ENCODE measurements around the gene SYF2. TPM values are rescaled to one million over a fixed set of nuclear protein-coding genes. Genes with fewer than 3 reads are reported as not detected.
A peak's percentile ranks its signal among the peaks of the same experiment; 100 is the strongest.
"Not testable (repeated sequence)": the region's sequence is repeated elsewhere in the genome, so short reads cannot be mapped to it uniquely, and the experiment has no call there.

SYF2 gene
- total RNA-seq, 2 donors from 2014 or later, result 46.3 to 49.8 TPM

- ATAC-seq, result no peak
- intact Hi-C loops (cut with DNase I, micrococcal nuclease), result no loop called here
- DNase-seq, result no peak
These were observed 15.8 kb upstream of the SYF2 start for GRCh38 chr1:25247829-25248754.

DNA sequence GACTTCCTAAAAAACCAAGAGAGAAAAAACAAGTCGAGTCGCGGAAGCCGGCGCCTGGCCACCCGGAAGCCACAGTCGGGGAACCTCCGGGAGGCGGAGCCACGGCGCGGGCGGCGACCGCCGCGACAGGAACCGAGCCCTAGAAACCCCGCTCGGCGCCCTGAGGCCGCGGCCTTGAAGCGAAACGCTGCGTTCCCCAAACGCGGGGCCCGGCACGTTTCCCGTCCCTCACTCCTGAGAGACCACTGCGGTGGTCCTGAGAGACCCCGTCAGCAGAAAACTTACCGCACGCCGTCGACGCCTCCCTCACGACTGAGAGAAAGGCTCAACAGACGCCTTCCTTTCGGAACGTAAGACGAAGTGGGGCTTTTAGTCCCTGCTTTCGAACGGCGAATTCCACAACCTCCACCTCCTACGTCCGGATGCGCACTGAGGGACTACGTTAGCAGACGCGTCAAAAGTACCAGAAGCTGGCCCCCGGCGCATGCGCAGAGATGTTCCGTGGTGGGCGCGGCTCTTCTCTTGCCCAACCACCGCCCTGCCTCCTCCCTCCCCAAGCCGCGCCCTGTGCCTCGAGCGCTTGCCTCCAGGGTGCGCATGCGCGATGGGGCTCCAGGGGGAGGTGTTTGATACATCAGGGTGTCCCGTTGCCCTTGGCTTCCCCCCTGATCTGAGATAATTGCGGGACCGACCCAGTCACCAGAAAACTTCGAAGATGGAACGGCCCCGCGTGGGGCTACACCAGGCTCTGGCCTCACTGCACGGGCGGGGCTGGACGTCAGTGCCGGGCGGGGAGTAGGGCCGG lies 14.9 kb upstream of the SYF2 start, which contains the start of gene RSRP1:
Gene RSRP1, minus strand, starts transcription at position 431 of the 805 bp plus-strand sequence. CDS start 491 bp downstream, outside the sequence.
- intact Hi-C loops (cut with DNase I, micrococcal nuclease), result no loop called here
- ATAC-seq (peak; percentile 84), DNase-seq (peak; percentile 99 to 100)

DNA sequence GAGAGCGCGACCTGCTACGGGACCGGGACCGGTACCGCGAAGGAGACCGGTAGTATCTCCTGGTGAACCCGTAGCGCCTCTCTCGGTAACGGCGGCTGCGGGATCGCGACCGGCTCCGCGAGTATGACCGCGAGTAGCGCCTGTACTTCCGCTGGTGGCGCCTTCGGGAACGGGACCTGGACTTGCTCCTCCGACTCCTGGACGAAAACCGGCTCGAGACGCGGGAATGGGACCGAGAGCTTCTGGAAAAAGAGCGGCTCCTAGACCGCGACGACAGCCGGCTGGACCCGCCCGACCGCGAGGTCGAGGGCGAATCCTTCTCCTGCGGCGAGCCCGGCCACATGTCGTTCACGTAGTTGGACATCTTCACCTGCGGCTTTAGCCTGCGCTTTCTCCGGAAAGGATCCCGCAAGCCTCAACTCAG lies 14.3 kb upstream of the SYF2 start:
- ATAC-seq (peak; percentile 13), DNase-seq (peak in 1 of 2 donors; percentile 64)
- intact Hi-C loops (cut with DNase I, micrococcal nuclease), result no loop called here

- peak; percentile 44 to 58 for DNase-seq
- peak; percentile 56 for ATAC-seq
- intact Hi-C loops (cut with DNase I, micrococcal nuclease), result no loop called here
These were observed 13.7 kb upstream of the SYF2 start for GRCh38 chr1:25245809-25246599.

- DNase-seq (no peak), ATAC-seq (no peak)
- intact Hi-C loops (cut with DNase I, micrococcal nuclease), result no loop called here
These were observed 13.1 kb upstream of the SYF2 start for GRCh38 chr1:25245393-25245792.

DNA sequence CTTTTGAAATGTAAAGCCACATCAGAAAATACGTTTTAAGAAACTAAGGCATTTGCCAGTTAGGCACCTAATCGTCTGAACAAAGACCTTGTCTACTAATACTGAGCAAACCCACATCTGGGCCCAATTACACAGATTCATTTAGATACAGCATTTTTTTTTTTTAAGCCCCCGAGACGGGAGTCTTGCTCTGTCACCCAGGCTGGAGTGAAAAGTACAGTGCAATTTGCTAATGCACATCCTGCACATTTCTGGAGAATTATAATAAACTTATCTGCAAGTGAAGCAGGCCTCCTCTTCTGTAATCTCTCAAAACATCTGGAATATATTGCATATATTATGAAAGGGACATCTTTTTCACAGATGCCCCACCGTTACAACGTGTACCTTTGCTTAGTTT lies 11.6 kb upstream of the SYF2 start:
- intact Hi-C loops (cut with DNase I, micrococcal nuclease), result no loop called here
- no peak for DNase-seq
- no peak for ATAC-seq

GRCh38 chr1:25239681-25240541 lies 7.6 kb upstream of the SYF2 start:
- intact Hi-C loops (cut with DNase I, micrococcal nuclease), result no loop called here
- DNase-seq (peak; percentile 91 to 96), ATAC-seq (peak; percentile 89)

- ATAC-seq, result no peak
- intact Hi-C loops (cut with DNase I, micrococcal nuclease), result no loop called here
- no peak for DNase-seq
These were observed 5.7 kb upstream of the SYF2 start for GRCh38 chr1:25238046-25238445.

- intact Hi-C loops (cut with DNase I, micrococcal nuclease); DNase-seq; ATAC-seq: not testable (repeated sequence)
These were observed 4.0 kb upstream of the SYF2 start for GRCh38 chr1:25236261-25236660.

- DNase-seq; ATAC-seq; intact Hi-C loops (cut with DNase I, micrococcal nuclease): not testable (repeated sequence)
These were observed 3.1 kb upstream of the SYF2 start for GRCh38 chr1:25235411-25235810.

GRCh38 chr1:25232866-25233784 lies 823 bp upstream of the SYF2 start:
- intact Hi-C loops (cut with DNase I, micrococcal nuclease), result no loop called here
- ATAC-seq, result peak; percentile 93
- DNase-seq, result peak; percentile 87 to 95

- DNase-seq, result no peak
- ATAC-seq, result no peak
- intact Hi-C loops (cut with DNase I, micrococcal nuclease), result loop anchor here in 1 of 2 donors (5.0 kb wide), 1 partner anchor 571 kb away; no protein-coding TSS in a partner anchor
These were observed 8.8 kb downstream of the SYF2 start for GRCh38 chr1:25223471-25223870.

- intact Hi-C loops (cut with DNase I, micrococcal nuclease), result loop anchor here in 1 of 2 donors (5.0 kb wide), 1 partner anchor 570 kb away; no protein-coding TSS in a partner anchor
- no peak for DNase-seq
These were observed 9.7 kb downstream of the SYF2 start for GRCh38 chr1:25222606-25223005.

DNA sequence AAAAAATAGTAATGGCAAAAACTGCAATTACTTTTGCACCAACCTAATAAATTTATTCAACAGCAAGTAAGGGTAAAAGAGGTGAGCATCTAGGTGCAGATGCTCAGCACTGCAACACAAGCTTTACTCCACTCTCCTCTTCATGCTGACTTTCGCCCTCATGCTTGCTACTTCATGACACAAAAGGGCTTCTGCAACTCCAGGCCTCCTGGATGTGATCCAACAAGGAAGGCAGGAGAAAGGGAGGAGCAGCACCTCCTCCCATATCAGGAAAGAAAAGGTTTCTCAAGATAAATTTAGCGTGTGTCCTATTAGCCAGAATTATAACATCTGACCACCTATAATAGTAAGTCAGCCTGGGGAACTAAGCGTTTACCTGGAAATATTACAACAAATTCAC lies 11.6 kb downstream of the SYF2 start:
- intact Hi-C loops (cut with DNase I, micrococcal nuclease), result loop anchor here in 1 of 2 donors (5.0 kb wide), 1 partner anchor 568 kb away; no protein-coding TSS in a partner anchor
- ATAC-seq, result peak; percentile 89
- DNase-seq, result peak in 1 of 2 donors; percentile 42

More at GRCh38 chr1:25222606-25223005, 9.7 kb downstream of the SYF2 start:
- no peak for ATAC-seq

DNA sequence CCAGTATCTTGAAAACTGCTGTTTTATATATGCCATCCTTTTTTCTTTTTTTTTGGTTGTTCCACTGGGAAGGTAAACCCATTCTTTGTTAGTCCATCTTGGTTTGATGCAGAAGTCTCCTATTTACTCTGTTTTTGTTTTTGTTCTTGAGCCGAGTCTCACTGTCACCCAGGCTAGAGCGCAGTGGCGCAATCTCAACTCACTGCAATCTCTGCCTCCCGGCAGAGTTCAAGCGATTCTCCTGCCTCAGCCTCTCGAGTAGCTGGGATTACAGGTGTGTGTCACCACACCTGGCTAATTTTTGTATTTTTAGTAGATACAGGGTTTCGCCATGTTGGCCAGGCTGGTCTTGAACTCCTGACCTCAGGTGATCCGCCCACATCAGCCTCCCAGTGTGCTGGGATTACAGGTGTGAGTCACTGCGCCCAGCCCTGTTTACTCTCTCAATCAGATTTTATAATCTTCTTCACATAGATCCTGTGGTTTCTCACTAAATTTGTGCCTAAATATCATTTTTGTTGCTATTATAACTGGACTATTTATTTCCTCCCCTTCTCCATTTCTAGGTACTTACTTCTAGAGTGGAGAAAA lies 12.5 kb downstream of the SYF2 start:
- ATAC-seq (peak; percentile 64), DNase-seq (no peak)
- intact Hi-C loops (cut with DNase I, micrococcal nuclease), result loop anchor here in 1 of 2 donors (5.0 kb wide), 1 partner anchor 567 kb away; no protein-coding TSS in a partner anchor

DNA sequence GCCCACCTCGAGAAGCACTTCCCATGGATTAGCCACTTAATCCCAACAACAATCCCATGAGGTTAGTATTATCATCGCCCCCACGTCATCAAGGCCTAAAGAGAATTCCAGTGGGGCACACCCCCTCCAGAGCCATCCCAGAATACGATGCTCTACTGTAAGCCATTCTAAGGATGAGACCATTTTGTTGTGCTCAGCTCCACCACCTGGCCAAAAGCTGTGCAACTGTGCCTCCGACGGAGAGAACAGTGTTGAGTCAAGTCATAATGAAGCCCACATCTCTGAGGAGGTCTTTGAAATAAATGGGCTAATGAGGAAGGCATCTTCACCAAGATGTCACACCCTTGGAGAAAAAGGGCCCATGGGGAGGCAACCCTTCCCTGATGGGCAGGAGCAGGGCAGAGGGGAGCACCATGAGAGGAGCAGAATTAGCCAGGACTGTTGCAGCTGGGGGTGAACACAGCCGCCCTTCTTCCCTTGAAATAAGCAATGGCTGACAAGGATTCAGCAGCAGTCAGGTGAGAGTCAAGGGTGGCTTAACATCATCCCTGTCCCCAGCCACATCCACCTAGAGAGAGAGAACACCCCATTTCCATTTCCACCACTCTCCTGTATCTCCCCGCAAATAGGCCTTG lies 14.6 kb downstream of the SYF2 start:
- DNase-seq, result no peak
- no peak for ATAC-seq
- intact Hi-C loops (cut with DNase I, micrococcal nuclease), result no loop called here
